H1 (cell line): ENCODE data around the gene BBS12. TPM values are rescaled to one million over a fixed set of nuclear protein-coding genes. Genes with fewer than 3 reads are reported as not detected.

Experiments
- CHD7 ChIP-seq: fragments of 300-600 bp; sonication (generic); IDR thresholded peaks from 2 replicates; pipeline ENCODE4 v1.7.1; 2012; ENCODE audit warnings: low read length, moderate library complexity, mild to moderate bottlenecking, inconsistent platforms; ENCODE audit not compliant: insufficient replicate concordance
- polyA plus RNA-seq, 7 experiments: library from polyadenylated mRNA; depleted of rRNA in 3 of 7; stranded (reverse) in 5 of 7; unstranded in 2 of 7; fragments of >200 nt in 5 of 7; fragments of 200-250 nt in 2 of 7; gene quantifications; 1 replicate in 5 of 7; 2 replicates in 1 of 7; 4 replicates in 1 of 7; pipeline versions ENCODE4 v1.2.1 to v1.2.3, GENCODE V29; 2011 to 2013; ENCODE audit warnings: missing spikeins in 2 of 7, mixed read lengths in 2 of 7
- total RNA-seq: library from RNA; stranded (reverse); fragmentation: NEBNext Ultra II Directional; extraction: Animal tissue kit (Norgen Biotek cat#: 25700); gene quantifications from 2 replicates; pipeline ENCODE4 v1.2.1, GENCODE V29; 2021

BBS12 gene
- total and polyA plus RNA-seq, 2 of the 8 experiments (the other 6 are each of a cell fraction or from before 2014, with no cell fraction given), result 0.88 to 2.6 TPM

- no peak for TF ChIP-seq CHD7
Measured at GRCh38 chr4:122755675-122756074, 23.2 kb downstream of the BBS12 start (continued).
